Activated gamma-delta T cell treated with anti-CD3 and anti-CD28 coated beads, Interleukin-2, amount 50 U/mL, for 16 hours (primary cell): ENCODE results near the gene DNAJC8.

ENCODE experiments used
- DNase-seq: peaks from one replicate; pipeline ENCODE4 v3.0.0-alpha.2; 2020; ENCODE audit warnings: low read depth

Gene DNAJC8

DNA sequence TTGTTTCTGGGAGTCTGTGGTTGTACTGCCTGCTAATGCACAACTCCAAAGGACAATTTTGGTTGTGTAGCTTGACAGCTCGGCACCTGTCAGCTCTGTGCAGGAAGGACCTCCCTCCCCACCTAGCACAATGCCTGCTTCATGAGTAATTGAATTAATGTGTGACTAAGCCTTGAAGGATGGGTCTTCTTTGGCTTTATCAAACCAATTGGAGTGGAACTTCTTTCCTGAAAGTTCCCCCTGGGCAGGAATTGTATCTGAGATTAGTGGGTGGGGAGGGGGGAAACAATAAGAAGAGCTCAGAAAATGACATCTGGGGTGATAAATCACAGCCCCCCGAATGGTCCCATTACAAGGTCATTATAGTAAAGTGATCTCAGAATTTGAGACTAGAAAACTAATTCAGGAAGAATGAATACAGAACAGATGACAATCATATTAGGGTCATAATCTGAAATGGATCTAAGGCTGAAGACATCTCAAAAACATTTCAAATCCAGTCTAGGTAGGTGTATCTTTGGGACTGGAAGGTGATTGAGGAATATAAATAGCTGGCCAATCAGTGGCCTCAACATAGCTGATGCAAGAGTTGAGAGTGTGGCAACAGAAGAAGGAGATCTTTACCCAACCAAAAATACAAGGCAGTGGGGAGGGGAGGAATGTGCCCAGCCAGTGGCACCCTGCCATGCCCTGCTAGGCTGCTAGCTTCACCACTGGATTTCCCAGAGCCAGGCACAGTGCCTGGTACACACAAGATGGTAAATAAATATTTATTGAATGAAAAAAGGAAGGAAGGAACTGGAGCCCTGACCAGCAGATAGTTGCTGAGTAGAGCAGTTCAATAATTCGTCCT, 16.4 kb upstream of the DNAJC8 start:
- DNase-seq: peak; percentile 22

DNA sequence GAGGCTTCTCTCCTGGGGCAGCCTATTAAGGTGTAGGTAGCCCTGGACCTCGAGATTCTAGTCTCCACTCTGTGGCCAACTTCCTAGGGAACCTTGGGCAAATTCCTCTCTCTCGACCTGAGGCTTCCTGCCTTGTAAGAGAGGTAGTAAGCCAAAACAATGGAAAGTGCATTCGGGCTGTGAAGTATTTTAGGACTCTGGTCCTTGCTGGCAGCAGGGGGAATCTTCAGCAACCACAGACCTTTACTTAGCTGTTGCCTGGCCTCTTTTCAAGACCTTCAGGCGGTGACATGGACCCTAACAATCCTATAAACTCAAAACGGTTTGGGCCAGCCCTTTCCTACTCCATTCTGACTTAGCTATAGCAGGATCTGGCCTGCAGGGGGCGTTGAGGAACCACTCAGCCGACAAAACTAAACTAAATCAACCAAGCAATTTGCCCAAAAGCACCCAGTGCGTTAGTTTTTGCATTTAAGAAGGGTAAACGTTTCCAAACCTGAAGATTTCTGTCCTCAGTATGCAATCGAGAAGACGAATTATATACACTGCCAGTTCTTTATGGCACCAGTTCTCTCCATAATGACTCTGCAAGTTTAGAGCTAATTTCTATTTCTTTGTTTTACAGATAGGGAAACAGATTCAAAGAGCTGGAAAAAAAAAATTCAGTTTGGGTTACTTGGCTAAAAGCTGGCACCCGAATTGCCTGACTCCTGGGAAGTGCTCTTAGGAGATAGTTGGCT, 15.6 kb upstream of the DNAJC8 start:
- peak; percentile 70 for DNase-seq

DNA sequence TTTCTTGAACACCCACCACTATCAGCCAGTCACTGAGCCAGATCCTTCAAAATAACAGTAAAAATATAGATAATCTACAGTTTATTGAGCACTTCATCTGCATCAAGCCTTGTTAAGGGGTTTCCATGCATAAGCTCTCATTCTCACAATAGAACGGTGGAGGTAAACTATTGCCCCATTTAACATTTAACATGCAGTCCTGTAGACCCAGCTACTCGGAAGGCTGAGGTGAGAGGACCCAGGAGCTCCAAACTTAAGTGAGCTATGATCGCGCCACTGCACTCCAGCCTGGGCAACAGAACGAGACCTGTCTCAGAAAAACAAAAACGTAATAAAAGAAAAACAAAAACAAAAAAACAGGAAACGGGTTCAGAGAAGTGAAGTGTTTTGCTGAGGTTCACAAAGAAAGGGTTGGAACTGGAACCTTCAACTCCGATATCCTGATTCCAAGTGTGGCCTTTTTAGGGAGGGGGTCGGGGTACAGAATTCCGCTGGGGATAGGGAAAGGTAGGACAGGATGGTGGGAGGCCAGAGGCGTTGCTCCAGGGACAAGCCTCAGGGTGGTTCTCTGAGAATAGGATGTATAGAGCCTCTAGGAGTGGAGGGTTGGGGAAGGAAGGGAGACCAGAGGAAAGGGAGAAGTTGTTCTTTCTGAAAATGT, 14.9 kb upstream of the DNAJC8 start:
- no peak for DNase-seq

GRCh38 chr1:28246427-28246832, 13.6 kb upstream of the DNAJC8 start:
- DNase-seq: no peak

DNA sequence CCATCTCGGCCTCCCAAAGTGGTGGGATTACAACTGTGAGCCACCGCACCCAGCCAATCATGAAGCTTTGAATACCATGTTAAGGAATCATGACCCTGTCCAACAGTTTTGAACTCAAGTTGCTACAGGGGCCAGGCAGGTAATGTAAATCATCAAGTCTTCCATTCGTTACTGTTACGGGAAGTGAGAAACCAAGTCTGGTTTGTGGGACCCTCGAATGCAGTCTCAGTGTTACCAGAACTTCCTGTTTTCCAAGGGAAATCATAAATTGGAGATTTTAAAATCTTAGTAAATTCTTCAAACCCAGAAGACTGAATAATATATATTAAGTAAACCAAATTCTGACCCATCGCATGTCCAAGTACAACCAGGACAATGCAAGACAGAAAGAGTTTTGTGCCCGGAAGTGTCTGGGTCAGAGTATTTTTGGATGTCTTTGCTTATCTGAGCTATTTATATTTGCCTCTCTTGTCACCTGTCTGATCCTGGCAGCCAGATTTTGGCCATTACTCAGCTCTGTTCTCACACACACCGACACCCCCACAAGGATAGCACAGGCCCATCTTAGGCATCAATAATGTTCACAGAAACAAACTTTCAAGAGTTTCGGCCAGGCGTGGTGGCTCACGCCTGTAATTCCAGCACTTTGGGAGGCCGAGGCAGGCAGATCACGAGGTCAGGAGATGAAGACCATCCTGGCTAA, 11.9 kb upstream of the DNAJC8 start:
- DNase-seq: no peak

DNA sequence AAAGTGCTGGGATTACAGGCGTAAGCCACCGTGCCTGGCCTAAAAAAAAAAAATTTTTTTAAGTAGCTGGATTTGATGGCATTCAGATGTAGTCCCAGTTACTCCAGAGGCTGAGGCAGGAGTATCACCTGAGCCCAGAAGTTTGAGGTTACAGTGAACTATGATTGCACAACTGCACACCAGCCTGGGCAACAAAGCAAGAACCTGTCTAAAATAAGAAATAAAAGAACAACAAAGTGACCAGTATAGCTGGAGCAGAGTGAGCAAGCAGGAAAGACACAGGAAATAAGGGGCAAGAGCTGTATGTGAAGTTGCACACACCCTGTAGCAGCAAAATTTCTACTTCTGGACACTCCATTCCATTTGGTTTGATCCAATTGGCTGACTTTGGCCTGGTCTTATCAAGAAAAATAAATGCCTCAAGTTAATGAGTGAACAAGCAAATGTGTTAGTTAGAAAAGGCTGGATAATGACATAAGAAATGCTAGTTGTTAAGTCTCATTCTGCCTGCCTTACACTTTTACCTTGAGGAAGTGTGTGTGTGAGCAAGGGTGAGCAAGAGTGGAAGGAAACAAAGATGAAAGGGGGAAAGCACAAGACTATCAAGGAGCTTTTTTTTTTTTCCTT, 11.0 kb upstream of the DNAJC8 start:
- no peak for DNase-seq

DNA sequence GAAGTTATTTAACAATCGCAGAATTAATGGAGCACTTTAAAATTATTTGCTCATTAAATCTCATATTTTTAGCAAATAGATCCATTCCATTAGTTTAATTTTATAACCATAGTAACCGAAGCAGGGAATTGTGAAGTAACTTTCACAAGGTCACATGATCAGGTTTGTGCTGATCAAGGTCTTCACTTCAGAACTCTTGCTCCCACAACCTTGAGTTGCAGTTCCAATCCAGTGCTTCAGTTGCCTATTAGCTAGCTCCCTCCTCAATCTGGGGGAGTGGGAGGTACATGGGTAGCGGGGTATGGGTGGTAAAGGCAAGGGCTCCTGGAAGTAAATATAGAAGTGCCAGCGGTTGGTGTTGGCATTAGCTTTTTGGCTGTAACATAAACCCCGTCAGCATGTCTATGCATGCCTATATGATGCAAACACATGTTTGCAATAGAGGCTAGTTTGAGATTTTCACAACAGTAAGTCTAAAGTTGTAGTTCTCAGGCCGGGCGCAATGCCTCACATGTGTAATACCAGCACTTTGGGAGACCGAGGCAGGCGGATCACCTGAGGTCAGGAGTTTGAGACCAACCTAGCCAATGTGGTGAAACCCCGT, 8.9 kb upstream of the DNAJC8 start:
- no peak for DNase-seq

DNA sequence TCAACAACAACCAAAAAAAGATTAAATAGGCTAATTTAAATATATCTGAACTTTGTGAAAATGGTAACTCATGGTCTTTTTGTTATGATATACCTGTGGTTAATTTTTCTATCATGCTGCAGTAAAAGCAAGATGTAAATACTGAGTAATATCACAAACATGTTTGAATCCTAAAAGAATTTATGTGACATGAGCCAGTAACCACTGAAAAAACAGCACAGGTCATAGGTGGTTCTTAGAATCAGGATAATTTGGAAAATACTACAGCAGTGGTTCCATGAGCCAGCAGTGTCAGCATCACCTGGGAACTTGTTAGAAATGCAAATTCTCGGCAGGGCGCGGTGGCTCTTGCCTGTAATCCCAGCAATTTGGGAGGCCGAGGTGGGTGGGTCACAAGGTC, 7.2 kb upstream of the DNAJC8 start:
- DNase-seq: no peak

DNA sequence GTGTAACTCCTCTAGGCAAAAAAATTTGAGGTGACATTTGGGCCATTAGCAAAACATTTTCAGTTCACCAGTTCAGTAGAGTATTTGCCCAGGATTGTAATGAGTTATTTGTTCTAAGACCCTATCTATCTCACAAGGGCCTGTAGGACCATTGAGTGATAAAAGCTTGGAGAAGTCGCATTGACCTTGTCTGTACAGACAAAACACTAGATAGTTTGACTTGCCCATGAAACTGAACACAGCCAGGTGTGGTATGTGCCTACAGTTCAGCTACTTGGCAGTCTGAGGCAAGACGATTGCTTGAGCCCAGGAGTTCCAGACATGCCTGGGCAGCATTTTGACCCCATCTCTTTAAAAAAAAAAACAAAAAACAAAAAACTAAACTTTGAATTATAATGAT, 6.2 kb upstream of the DNAJC8 start:
- DNase-seq: no peak

DNA sequence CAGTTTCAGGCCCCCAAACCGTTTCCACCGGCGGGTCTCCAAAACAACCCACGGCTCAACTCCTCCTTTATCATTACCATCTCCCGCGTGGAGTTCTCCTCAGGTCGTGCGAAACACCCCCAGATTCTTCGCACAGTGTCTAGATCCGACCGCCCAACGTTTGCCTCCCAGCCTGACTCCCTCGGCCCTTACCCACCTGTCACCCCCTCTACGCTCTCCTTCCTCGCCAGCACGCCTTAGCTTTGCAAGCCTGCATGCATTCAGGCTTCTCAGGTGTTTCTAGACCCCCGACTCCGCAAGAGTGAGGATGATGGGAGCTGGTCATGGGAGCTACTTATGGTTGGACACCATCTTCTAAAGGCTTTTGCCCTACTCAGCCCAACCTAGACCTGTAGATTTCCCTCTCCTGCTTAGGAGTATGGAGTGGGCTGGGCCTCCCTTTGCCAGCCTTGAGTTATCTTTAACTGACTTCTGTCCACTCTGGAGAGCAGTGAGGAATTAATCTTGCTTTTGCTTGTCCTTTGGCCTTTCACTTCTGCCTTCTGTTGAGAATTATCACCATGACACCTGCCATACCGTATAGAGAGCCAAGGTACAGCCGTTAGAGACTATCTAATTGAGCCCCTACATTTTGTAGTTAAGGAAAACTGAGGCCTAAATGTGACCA, 4.0 kb upstream of the DNAJC8 start:
- no peak for DNase-seq

DNA sequence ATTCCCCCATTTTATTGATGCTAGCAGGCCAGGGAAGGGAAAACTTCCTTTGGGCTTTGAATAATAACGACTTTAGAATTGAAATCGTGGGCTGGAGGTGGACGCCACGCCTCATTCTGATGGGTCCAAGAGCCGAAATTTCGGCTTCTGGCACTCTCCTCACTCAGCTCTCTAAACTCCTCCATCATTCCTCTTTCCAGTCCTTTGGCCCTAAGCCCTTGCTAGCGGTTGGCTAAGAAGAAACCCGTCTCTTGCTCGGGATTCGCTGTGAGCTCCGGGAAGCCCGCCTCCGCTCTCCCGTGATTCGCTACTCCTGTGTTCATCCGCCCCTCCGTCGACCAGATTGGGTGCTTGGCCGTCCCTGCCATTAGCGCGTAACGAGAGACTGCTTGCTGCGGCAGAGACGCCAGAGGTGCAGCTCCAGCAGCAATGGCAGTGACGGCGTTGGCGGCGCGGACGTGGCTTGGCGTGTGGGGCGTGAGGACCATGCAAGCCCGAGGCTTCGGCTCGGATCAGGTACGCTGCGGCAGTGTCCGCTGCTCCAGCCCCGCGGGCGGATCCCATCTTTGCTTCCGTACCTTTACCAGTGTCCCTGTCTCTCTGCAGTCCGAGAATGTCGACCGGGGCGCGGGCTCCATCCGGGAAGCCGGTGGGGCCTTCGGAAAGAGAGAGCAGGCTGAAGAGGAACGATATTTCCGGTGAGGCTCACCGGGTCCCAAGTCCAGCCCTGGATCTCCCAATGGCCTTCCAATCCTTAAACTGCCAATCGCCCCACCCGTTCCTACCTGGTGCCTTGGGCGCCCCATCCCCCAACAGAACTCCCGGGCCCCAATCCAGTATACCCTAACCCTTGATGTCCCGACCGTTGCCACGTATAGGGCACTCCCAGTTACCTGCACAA, 3.2 kb upstream of the DNAJC8 start, which contains the start of gene ATP5IF1:
TSS of gene ATP5IF1 (plus strand) at position 370 of the 901 bp plus-strand sequence. CDS start at position 430, 60 bp downstream.
- peak; percentile 92 for DNase-seq

GRCh38 chr1:28233264-28233606, 406 bp upstream of the DNAJC8 start:
- no peak for DNase-seq

DNA sequence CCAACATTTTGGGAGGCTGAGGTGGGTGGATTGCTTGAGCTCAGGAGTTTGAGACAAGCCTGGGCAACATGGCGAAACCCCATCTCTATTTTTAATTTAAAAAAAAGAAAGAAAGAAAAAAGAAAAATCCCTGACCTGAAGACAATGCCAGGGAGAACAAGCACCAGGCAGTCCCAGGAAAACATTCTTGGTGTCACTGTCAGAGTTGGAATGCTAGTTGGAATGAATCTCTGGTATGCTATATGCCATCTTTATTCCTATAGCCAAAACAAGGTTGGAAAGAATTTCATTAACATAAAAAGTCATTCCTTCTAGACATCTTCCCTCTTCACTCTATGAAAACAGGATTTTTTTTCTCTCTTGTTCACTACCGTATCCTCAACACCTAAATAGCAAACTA, 2.8 kb downstream of the DNAJC8 start:
- DNase-seq: no peak

- DNase-seq: no peak
Observed at GRCh38 chr1:28229089-28229488, 3.7 kb downstream of the DNAJC8 start.

GRCh38 chr1:28213315-28213714, 19.5 kb downstream of the DNAJC8 start:
- no peak for DNase-seq

- no peak for DNase-seq
Observed at GRCh38 chr1:28209700-28210099, 23.1 kb downstream of the DNAJC8 start.

DNA sequence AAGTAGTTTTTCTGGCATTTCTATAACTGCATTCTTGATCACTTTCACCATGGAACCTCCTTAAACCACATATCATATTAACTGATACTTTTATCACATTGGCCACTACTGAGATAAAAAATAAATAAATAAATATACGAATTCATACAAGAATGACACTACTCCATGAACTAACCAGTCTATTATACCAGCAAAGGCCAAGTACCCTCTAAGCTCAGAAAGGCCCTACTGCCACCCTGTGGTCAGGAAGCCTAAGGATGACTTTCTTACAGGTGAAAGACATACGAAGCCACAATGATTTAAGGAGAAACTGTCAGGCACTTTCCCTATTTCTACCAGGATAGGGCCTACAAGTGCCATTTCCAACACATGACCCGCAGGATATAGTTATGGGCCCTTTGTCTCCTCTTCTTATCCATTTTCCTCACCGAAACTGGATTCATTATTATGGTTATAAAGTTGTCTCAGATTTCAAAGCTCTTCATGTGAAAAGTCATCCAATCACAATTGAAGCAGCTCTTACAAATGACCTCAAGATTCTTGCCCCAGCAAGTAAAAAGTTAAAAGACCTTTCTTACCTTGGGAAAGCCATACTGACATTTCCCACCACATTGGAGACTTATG, 23.9 kb downstream of the DNAJC8 start:
- DNase-seq: peak; percentile 36

- no peak for DNase-seq
Observed at GRCh38 chr1:28205243-28205642, 27.6 kb downstream of the DNAJC8 start.

DNA sequence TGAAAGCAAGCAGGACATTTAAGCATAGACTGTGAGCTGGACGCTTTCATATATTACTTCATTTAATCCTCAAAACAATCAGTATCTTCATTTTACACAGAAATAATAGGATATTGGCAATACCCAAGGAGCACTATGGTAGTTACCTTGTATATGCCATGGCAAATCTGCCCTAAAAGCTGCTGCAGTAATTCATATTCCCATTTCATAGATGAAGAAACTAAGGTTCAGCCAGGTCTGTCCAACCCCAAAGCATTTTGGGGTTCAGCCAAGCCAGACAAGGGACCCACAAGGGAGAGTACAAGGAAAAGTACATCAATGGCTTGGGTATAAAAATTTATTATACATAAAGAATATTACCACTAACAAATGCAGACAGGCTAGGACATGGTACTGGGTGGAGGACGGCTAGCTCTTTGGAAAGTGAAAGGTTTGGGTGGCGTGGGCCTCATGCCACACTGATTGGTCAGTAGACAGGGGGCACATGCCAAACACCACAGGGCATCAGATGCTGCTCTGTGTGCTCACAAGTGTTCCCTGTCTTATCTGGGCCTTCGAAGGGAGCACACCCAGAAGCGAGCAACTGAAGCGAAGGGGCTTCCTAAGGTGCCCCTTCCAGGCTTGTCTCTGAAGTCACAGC, 32.5 kb downstream of the DNAJC8 start:
- no peak for DNase-seq
